ENCODE data around the gene B4GALT3. TPM values are rescaled to one million over a fixed set of nuclear protein-coding genes. Genes with fewer than 3 reads are reported as not detected.

The B4GALT3 gene
- total RNA-seq, 2 experiments from 2014 or later, result 36.2 to 41.7 TPM

DNA sequence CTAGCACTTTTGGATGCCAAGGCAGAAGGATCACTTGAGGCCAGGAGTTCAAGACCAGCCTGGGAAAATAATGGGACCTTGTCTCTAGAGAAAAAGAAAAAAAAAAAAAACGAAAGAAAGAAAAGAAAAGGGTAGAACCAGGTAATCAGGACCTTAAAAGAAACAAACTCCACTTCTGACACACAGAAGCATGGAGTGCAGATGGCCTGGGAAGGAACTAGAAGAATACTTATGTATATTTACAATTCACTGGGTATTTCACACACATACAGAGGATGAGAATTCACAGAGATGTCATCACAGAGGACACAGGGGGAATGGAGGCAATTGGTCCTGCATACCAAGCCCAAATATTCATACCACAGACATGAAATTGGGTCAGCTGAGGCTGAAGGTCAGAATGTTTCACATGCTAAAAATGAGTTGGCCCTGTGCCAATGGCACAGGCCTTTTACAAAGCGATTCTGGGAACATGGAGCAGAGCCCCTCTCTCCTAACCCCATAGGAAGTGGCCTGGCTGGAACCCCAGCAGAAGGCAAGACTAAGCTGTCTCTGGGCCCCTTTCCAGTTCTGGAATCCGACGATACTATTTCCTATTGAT is 4.4 kb downstream of the B4GALT3 start:
- ChIA-PET POLR2A (interaction anchor here (0.6 kb wide), 2 partner anchors 35 to 67 kb away, joined by 3 read pairs; no protein-coding TSS in a partner anchor), CTCF (ENCODE audit: unreplicated experiment) (no interaction called here)

GRCh38 chr1:161172349-161172748 is 5.0 kb downstream of the B4GALT3 start:
- CTCF ChIA-PET (ENCODE audit: unreplicated experiment), result no interaction called here
- Histone ChIP-seq H3K4me3 (ENCODE audit: low read depth, low read length, poor library complexity, severe bottlenecking) (no peak overlapping the region), H3K4me2 (ENCODE audit: low read length) (no peak overlapping the region), H3K4me1 (ENCODE audit: insufficient read depth, low read length, poor library complexity, severe bottlenecking) (peaks cover 19% of the 10 kb centered on the region), H3K9me2 (ENCODE audit: insufficient read depth, low read length) (no peaks in the 10 kb centered on the region), H3K9me3 (ENCODE audit: low read length) (no peaks in the 10 kb centered on the region), H3K79me2 (ENCODE audit: insufficient read depth, low read depth, low read length) (peaks cover 9% of the 10 kb centered on the region; the same call in 1 of the 2 replicates), H3K36me3 (ENCODE audit: insufficient read depth, low read length) (peaks cover 60% of the 10 kb centered on the region), H4K20me1 (ENCODE audit: insufficient read depth, low read length) (no peaks in the 10 kb centered on the region), H3K27ac (ENCODE audit: low read depth, low read length, poor library complexity, severe bottlenecking) (no peak overlapping the region), H2AFZ (ENCODE audit: low read length) (no peak overlapping the region)
- TF ChIP-seq CTCF (conservative IDR thresholded peaks at IDR 0.05; ENCODE audit: low read length), result no peak
- intact Hi-C loops (cut with micrococcal nuclease; ENCODE audit: unreplicated experiment), result no loop called here
- POLR2A ChIA-PET, result interaction anchor here (0.6 kb wide), 2 partner anchors 36 to 66 kb away, joined by 3 read pairs; no protein-coding TSS in a partner anchor
- no peak for DNase-seq (ENCODE audit: low spot score)
- BruUV-seq (replicated peaks), result no TSS peak

More for the DNA sequence above, 4.4 kb downstream of the B4GALT3 start:
- Histone ChIP-seq H3K4me3 (ENCODE audit: low read depth, low read length, poor library complexity, severe bottlenecking) (no peak overlapping the region), H3K4me1 (ENCODE audit: insufficient read depth, low read length, poor library complexity, severe bottlenecking) (peaks cover 23% of the 10 kb centered on the region), H3K4me2 (ENCODE audit: low read length) (no peak overlapping the region), H3K27ac (ENCODE audit: low read depth, low read length, poor library complexity, severe bottlenecking) (no peak overlapping the region), H3K79me2 (ENCODE audit: insufficient read depth, low read depth, low read length) (peaks cover 9% of the 10 kb centered on the region; the same call in 1 of the 2 replicates), H3K9me3 (ENCODE audit: low read length) (no peaks in the 10 kb centered on the region), H3K36me3 (ENCODE audit: insufficient read depth, low read length) (peaks cover 60% of the 10 kb centered on the region), H4K20me1 (ENCODE audit: insufficient read depth, low read length) (no peaks in the 10 kb centered on the region), H3K9me2 (ENCODE audit: insufficient read depth, low read length) (no peaks in the 10 kb centered on the region), H2AFZ (ENCODE audit: low read length) (no peak overlapping the region)
- intact Hi-C loops (cut with micrococcal nuclease; ENCODE audit: unreplicated experiment), result no loop called here
- BruUV-seq (replicated peaks), result no TSS peak
- TF ChIP-seq CTCF (conservative IDR thresholded peaks at IDR 0.05; ENCODE audit: low read length), result no peak
- TF ChIP-seq EZH2phosphoT487 (IDR thresholded peaks at IDR 0.05; ENCODE audit: borderline replicate concordance, low read depth, low read length), result no peak
- no peak for DNase-seq (ENCODE audit: low spot score)

- intact Hi-C loops (cut with micrococcal nuclease; ENCODE audit: unreplicated experiment), result no loop called here
Observed at GRCh38 chr1:161171696-161172095, 5.6 kb downstream of the B4GALT3 start.

More at GRCh38 chr1:161171696-161172095, 5.6 kb downstream of the B4GALT3 start:
- no peak for DNase-seq (ENCODE audit: low spot score)
- no peak for TF ChIP-seq CTCF (conservative IDR thresholded peaks at IDR 0.05; ENCODE audit: low read length)
- no peak for TF ChIP-seq EZH2phosphoT487 (IDR thresholded peaks at IDR 0.05; ENCODE audit: borderline replicate concordance, low read depth, low read length)
- Histone ChIP-seq H3K79me2 (ENCODE audit: insufficient read depth, low read depth, low read length) (peaks cover 6% of the 10 kb centered on the region; the same call in 1 of the 2 replicates), H3K4me3 (ENCODE audit: low read depth, low read length, poor library complexity, severe bottlenecking) (no peak overlapping the region), H2AFZ (ENCODE audit: low read length) (no peak overlapping the region), H3K4me2 (ENCODE audit: low read length) (no peak overlapping the region), H4K20me1 (ENCODE audit: insufficient read depth, low read length) (no peaks in the 10 kb centered on the region), H3K9me2 (ENCODE audit: insufficient read depth, low read length) (no peaks in the 10 kb centered on the region), H3K36me3 (ENCODE audit: insufficient read depth, low read length) (peaks cover 60% of the 10 kb centered on the region), H3K27ac (ENCODE audit: low read depth, low read length, poor library complexity, severe bottlenecking) (no peak overlapping the region), H3K9me3 (ENCODE audit: low read length) (no peaks in the 10 kb centered on the region), H3K4me1 (ENCODE audit: insufficient read depth, low read length, poor library complexity, severe bottlenecking) (peaks cover 23% of the 10 kb centered on the region)
- no TSS peak for BruUV-seq (replicated peaks)
- CTCF ChIA-PET (ENCODE audit: unreplicated experiment), result no interaction called here
- POLR2A ChIA-PET, result interaction anchor here (0.6 to 1.2 kb wide), 3 partner anchors 24 to 214 kb away, joined by 3 to 4 read pairs (median 3); no protein-coding TSS in a partner anchor

All from OCI-LY7 (cell line).